Measurements from ENCODE around the gene CDC6.

- no peak for TF ChIP-seq CTCF (IDR thresholded peaks at IDR 0.05)
- no peak for TF ChIP-seq POLR2A (IDR thresholded peaks at IDR 0.05)
Measured at GRCh38 chr17:40347319-40348135, 59.8 kb downstream of the CDC6 start.

Data from breast epithelium (tissue), 3 donors.